Activated naive CD4-positive, alpha-beta T cell (primary cell): ENCODE results near the gene CTSO.
"Not testable (repeated sequence)": the region's sequence is repeated elsewhere in the genome, so short reads cannot be mapped to it uniquely, and the experiment has no call there.

ENCODE experiments used
- DNase-seq, 4 experiments: peaks; one replicate each; lab custom pipeline; 2025; lab: John Stamatoyannopoulos, UW

The CTSO gene

GRCh38 chr4:155906554-155907247, 47.0 kb downstream of the CTSO start:
- no peak for DNase-seq

GRCh38 chr4:155904331-155904730, 49.3 kb downstream of the CTSO start:
- no peak for DNase-seq

GRCh38 chr4:155903453-155903852, 50.2 kb downstream of the CTSO start, which contains the start of gene TDO2:
Gene TDO2 (plus strand): TSS chr4:155903696. CDS start chr4:155903759, 63 bp downstream.
- no peak for DNase-seq

- no peak for DNase-seq
Observed at GRCh38 chr4:155901013-155901412, 52.7 kb downstream of the CTSO start.

DNA sequence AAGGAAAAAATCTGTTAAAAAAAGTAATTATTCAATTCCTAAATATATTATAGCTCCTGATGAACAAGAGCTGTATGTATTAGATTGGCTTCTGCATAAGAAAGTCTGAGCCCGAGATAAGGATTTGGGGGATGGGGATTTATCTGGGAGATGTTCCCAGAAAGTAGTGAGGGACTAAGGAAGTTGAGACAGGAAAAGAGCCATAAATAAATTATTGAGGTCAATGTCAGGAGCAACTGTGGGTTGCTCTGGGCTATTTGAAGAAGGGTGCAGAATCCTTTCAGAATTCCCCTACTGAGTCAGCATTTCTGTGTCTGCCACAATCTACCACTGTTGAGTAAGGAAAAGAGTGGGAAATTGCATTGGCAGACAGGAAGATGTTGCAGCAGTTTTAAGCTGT, 53.3 kb downstream of the CTSO start:
- DNase-seq = no peak

DNA sequence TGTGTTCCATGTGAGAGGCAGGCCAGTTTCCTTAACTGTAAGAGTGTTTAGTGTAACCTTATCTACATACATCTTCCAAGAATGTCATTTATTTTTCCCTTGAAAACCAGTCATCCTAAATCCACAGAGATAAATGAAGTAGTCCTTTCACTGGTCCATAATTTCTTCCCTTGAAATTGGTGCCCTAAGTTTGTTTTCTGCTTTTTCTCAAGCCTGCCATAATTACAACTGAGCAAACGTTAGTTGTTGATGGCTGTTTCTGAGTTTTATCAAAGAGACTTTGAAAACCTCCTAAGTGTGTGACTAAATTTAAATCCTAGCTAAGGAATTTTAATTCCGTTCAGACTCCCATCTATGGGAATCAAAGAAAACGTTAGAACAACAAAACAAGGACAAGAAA, 53.8 kb downstream of the CTSO start:
- no peak for DNase-seq

- DNase-seq = not testable (repeated sequence)
Observed at GRCh38 chr4:155898371-155898770, 55.3 kb downstream of the CTSO start.

DNA sequence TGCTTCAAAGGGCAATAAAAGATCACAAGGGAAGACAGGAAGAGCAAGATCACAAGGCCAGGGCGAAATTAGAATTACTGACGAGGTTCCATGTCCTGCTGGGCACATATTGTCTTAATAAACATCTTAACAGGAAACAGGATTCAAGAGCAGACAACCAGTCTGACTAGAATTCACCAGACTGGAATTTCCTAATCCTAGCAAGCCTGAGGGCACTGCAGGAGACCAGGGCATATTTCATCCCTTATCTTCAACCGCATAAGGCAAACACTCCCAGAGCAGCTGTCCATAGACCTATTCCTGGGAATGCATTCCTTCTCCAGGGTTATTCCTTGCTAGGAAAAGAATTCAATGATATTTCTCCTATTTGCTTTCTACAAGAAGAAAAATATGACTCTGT, 62.6 kb downstream of the CTSO start:
- DNase-seq = no peak

GRCh38 chr4:155889946-155890345, 63.7 kb downstream of the CTSO start:
- DNase-seq = no peak

- DNase-seq = no peak
Observed at GRCh38 chr4:155889031-155889793, 64.5 kb downstream of the CTSO start.

DNA sequence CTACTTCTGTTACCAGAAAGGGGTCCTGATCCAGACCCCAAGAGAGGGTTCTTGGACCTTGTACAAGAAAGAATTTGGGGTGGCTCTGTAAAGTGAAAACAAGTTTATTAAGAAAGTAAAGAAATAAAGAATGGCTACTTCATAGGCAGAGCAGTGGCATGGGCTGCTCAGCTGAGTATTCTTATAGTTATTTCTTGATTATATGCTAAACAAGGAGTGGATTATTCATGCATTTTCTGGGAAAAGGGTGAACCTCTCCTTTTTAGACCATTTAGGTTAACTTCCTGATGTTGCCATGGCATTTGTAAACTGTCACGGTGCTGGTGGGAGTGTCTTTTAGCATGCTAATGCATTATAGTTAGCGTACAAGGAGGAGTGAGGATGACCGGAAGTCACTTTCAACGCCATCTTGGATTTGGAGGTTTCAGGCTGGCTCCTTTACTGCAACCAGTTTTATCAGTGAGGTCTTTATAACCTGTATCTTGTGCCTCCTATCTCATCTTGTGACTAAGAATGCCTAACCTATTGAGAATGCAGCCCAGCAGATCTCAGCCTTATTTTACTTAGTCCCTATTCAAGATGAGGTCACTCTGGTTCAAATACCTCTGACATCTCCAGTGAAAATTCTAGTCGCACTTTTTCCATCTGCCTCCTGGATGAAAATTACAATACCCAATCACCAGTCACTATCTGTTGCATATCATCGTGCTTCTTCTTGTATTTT, 65.7 kb downstream of the CTSO start:
- DNase-seq = no peak

- DNase-seq = no peak
Observed at GRCh38 chr4:155887045-155887444, 66.6 kb downstream of the CTSO start.

GRCh38 chr4:155885666-155886065, 68.0 kb downstream of the CTSO start:
- DNase-seq = no peak

DNA sequence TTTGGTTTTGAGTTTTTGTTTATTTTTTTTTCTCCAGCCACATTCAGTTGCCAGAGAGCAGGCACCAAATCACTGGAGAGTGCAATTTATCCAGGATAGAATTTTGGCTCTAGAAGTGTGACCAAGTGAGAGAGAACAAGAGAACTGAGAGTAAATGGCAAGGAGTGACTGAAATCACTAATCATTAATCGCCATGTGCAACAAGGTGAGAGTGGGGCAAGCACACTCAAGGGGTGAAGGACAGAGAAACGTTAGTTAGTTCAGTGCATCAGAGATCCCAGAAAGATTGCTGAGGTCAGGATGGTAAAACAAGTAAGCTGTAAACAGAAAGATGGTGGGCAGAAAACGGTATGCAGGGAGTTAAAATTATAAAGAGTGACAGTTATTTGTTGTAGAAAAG, 69.8 kb downstream of the CTSO start:
- DNase-seq = no peak

DNA sequence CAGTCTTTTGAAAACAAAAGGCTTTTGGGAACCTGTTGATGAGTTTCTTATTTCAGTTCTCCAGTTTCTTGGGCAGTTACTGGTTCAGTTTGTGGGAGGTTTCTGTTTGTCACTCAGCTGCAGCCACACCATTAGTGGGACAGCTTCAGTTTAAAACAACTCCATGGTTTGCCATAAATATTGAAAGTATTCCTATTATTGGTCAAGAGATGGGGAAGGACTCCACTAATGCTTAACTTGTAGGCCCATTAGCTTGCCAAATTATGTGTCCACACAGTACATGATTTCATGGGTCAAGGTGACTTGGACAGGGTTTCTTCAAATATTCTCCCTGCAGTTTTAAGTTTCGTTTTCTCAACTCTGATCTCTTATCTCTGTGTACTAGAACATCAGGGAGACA, 72.1 kb downstream of the CTSO start:
- DNase-seq = no peak

- no peak for DNase-seq
Observed at GRCh38 chr4:155879767-155880166, 73.9 kb downstream of the CTSO start.

- DNase-seq = no peak
Observed at GRCh38 chr4:155878611-155879010, 75.1 kb downstream of the CTSO start.

DNA sequence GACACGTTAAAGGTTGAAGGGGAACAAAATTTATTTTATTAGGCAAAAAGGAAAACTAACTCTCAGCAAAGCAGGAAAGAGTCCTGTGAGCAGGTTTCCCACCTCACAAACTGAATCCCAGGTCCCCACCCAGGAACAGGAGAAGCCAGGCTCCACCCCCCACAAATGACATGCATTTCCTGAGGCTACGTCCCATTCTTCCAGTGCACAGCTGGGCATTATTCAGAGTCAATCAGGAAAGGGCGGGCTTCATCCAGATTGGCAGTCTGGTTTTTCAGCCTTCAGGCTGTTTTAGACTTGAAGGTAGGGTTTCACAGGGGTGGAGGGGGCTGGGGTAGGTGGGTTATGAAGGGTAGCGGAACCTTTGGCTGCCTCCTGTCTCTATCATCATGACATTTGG, 75.7 kb downstream of the CTSO start:
- no peak for DNase-seq

- no peak for DNase-seq
Observed at GRCh38 chr4:155875878-155876277, 77.8 kb downstream of the CTSO start.
